NCI-H2029 (cell line): Measurements from ENCODE around the gene KCTD5.
A peak's percentile ranks its signal among the peaks of the same experiment; 100 is the strongest.
"Not testable (repeated sequence)": the region's sequence is repeated elsewhere in the genome, so short reads cannot be mapped to it uniquely, and the experiment has no call there.

Experiments
- DNase-seq: peaks from one replicate; lab custom pipeline; 2025; lab: John Stamatoyannopoulos, UW

Gene KCTD5, protein sequence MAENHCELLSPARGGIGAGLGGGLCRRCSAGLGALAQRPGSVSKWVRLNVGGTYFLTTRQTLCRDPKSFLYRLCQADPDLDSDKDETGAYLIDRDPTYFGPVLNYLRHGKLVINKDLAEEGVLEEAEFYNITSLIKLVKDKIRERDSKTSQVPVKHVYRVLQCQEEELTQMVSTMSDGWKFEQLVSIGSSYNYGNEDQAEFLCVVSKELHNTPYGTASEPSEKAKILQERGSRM

GRCh38 chr16:2682209-2683021 lies at the start of gene KCTD5:
Gene KCTD5 (plus strand): TSS chr16:2682523. CDS start chr16:2682549, 26 bp downstream.
- DNase-seq, result peak; percentile 86

DNA sequence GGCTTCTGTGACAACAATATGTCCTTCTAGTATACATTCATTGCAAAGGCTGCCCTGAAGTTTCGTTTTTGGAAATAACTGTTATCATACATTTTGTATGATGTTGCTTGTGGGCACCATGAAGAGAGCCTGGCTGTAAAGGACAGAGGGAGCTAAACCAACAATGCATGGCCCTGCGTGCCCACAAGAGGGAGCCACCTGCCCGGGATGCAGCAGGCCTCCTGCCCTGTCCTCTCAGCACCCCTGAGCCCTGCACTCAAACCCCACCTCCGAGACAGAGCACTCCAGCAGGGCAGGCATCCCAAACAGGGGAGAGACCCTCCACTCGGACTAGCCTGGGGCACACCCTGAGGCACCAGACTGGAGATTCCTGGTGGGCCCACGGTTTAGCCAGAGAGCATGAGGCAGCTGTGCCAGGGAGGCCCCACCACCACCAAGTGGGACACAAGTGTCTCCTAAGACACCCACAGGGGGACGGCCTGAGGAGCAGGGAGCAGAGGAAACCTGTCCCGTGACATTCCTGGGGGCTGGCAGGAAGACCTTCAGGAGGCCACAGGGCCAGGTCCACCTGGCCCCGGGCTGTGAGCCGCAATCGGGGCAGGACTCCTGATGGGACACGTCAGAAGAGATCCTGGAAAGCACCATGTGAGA lies 43.1 kb upstream of the KCTD5 start:
- DNase-seq, result not testable (repeated sequence)

DNA sequence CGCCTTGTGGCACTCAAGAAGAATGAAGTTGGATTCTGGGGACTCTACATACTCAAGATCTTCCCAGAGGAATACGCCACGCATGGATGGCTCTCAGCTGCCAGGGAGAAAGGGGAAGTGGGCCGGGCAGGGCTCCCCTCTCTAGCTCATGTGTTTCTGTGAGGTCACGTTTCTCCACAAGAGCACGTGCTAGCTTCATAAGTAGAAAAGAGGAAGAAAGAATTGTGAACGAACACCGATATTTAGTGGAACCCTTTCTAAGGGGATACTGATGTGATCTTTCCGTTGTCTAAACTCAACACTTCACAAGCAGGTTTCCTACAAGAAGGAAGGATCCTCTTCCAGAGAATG lies 42.6 kb upstream of the KCTD5 start:
- not testable (repeated sequence) for DNase-seq

DNA sequence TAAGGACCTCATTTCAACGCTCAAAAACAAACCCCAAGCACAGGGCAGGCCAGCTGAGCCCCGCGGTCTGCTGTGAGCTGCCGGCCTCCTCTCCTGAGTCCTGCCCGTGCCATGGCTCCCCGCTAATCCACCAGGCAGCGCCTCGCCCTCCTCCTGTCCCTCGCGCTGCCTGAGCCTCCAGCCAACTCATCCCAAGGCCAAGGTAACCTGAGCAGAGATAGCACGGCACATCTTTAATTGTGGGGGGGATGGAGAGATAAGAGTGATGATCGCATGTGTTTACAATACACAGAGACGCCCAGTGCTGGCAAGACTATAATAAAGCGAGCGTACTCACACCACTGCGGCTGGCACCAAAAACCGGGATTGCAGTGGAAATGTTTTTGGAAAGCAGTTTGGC lies 39.8 kb upstream of the KCTD5 start:
- DNase-seq, result not testable (repeated sequence)

GRCh38 chr16:2644754-2645453 lies 37.4 kb upstream of the KCTD5 start:
- DNase-seq, result not testable (repeated sequence)

- not testable (repeated sequence) for DNase-seq
Measured at GRCh38 chr16:2651268-2651871, 31.0 kb upstream of the KCTD5 start.

DNA sequence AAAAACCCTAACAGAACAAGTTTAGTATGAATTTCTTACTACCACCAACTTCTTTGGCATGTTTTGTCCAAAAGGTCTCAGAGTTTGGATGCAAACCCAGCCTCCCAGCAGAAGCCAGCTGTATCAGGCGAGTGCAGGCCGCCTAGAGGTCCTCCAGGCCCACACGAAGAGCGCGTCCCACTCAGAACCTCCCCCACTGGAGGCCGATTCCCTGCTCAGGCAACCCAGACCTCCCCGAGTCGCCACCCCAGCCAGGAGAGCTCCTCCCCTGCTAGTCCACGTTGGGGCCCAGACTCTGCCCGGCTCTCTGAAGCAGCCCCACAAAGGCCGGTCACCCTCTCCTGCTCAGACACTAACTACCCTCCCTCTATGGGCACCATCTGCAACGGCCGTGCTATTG lies 28.4 kb upstream of the KCTD5 start:
- not testable (repeated sequence) for DNase-seq

- DNase-seq, result not testable (repeated sequence)
Measured at GRCh38 chr16:2654949-2655348, 27.4 kb upstream of the KCTD5 start.

GRCh38 chr16:2656985-2657384 lies 25.3 kb upstream of the KCTD5 start:
- no peak for DNase-seq

- not testable (repeated sequence) for DNase-seq
Measured at GRCh38 chr16:2657803-2658202, 24.5 kb upstream of the KCTD5 start.

DNA sequence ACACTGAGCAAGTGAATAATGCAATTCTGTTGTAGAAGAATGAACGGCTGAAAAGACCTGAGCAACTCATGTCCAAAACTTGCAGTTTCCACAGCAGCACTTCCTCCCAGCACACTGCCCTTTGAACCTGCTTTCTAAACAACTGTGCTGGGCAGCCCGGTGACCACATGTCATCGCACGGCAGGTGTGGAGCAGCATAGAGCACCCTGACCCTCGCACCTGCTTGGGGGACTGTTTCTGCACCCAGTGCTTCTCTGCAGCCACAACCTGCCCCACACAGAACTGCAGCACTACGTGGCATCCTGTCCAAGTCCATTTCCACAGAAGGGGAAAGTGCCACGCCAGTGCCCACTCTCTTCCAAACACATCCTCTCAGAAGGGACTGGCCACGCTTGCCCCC lies 22.8 kb upstream of the KCTD5 start:
- DNase-seq, result not testable (repeated sequence)

GRCh38 chr16:2660014-2660662 lies 22.2 kb upstream of the KCTD5 start:
- DNase-seq, result not testable (repeated sequence)

DNA sequence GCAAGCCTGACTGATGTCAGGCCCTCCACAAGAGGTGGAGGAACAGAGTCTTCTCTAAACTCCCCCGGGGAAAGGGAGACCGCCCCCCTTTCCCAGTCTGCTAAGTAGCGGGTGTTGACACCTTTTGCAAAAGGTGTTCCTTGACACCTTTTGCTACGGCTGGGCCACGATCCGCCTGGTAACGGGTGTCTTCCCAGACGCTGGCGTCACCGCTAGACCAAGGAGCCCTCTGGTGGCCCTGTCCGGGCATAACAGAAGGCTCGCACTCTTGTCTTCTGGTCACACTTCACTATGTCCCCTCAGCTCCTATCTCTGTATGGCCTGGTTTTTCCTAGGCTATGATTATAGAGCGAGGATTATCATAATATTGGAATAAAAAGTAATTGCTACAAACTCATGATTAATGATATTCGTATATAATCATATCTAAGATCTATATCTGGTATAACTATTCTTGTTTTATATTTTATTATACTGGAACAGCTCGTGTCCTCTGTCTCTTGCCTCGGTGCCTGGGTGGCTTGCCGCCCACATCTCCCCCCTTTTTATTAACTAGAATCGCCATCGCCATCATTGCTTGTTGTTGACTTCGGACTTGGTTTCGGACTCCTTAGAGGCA lies 21.5 kb upstream of the KCTD5 start:
- peak; percentile 15 for DNase-seq

- no peak for DNase-seq
Measured at GRCh38 chr16:2663553-2664546, 18.5 kb upstream of the KCTD5 start.

- peak; percentile 12 for DNase-seq
Measured at GRCh38 chr16:2664574-2664982, 17.7 kb upstream of the KCTD5 start.

DNA sequence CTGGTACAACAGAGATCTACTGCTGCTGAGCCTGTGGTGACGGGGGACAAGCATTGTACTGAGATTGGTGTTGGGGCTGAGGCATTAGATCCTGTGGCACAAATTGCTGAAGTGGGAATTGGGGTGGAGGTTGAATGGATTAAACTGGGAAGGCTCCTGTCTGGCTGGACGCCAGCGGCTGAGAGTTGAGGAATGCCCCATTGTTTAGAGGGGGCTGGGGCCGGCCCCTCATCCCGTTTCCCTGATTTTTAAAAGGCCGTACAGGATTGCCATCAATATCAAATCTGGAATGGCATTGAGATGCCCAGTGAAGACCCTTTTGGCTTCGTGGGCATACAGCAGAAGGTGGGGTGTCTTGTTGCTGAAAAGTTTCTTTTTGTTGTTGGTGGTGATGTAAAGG lies 15.7 kb upstream of the KCTD5 start:
- not testable (repeated sequence) for DNase-seq

GRCh38 chr16:2669587-2669986 lies 12.7 kb upstream of the KCTD5 start:
- DNase-seq, result not testable (repeated sequence)

- DNase-seq, result not testable (repeated sequence)
Measured at GRCh38 chr16:2670017-2670416, 12.3 kb upstream of the KCTD5 start.

- not testable (repeated sequence) for DNase-seq
Measured at GRCh38 chr16:2671193-2671592, 11.1 kb upstream of the KCTD5 start.

DNA sequence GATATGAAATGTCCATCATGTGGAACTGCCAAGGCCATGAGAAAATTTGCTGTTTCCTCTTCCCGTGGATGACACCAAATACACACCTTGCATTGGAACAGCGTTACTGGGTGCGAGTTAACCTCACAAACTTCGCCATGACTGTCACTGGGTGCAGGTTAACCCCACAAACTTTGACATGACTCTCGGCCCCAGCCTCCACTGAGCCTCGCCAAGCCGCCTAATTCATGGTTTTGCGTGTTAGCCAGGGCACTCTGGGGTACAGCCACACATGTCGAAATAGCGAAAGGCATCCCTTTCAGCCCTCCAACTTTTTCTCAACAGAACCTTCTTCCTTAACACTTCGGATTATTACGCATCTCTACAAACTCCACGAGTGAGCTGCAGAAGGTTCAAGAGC lies 10.6 kb upstream of the KCTD5 start:
- no peak for DNase-seq
